NOMO-1 treated with DMSO at 0.1 percent for 48 hours (cell line): Measurements from ENCODE around the gene GRAMD1B.
"Not testable (repeated sequence)": the region's sequence is repeated elsewhere in the genome, so short reads cannot be mapped to it uniquely, and the experiment has no call there.

ENCODE experiments used
- DNase-seq: peaks from one replicate; lab custom pipeline; 2025; ENCODE audit not compliant: unreplicated experiment; lab: John Stamatoyannopoulos, UW

Gene GRAMD1B

GRCh38 chr11:123564221-123564620 is 134.2 kb downstream of the GRAMD1B start:
- peak; percentile 75 for DNase-seq

- no peak for DNase-seq
Observed at GRCh38 chr11:123566852-123567251, 136.8 kb downstream of the GRAMD1B start.

GRCh38 chr11:123567466-123567865 is 137.4 kb downstream of the GRAMD1B start:
- no peak for DNase-seq

- DNase-seq: no peak
Observed at GRCh38 chr11:123568367-123568870, 138.3 kb downstream of the GRAMD1B start.

- DNase-seq: no peak
Observed at GRCh38 chr11:123569393-123569792, 139.3 kb downstream of the GRAMD1B start.

GRCh38 chr11:123570939-123571580 is 141.0 kb downstream of the GRAMD1B start:
- peak; percentile 56 for DNase-seq

GRCh38 chr11:123572791-123573190 is 142.7 kb downstream of the GRAMD1B start:
- DNase-seq: not testable (repeated sequence)

- no peak for DNase-seq
Observed at GRCh38 chr11:123573286-123573685, 143.2 kb downstream of the GRAMD1B start.

- no peak for DNase-seq
Observed at GRCh38 chr11:123575441-123575840, 145.4 kb downstream of the GRAMD1B start.

GRCh38 chr11:123576082-123576481 is 146.0 kb downstream of the GRAMD1B start:
- DNase-seq: no peak

- no peak for DNase-seq
Observed at GRCh38 chr11:123576501-123576900, 146.4 kb downstream of the GRAMD1B start.

- peak; percentile 25 for DNase-seq
Observed at GRCh38 chr11:123577081-123577598, 147.1 kb downstream of the GRAMD1B start.

- DNase-seq: no peak
Observed at GRCh38 chr11:123578778-123579481, 148.9 kb downstream of the GRAMD1B start.

GRCh38 chr11:123579482-123579812 is 149.4 kb downstream of the GRAMD1B start:
- no peak for DNase-seq

- no peak for DNase-seq
Observed at GRCh38 chr11:123580137-123580536, 150.1 kb downstream of the GRAMD1B start.

- no peak for DNase-seq
Observed at GRCh38 chr11:123580557-123581275, 150.6 kb downstream of the GRAMD1B start.

- no peak for DNase-seq
Observed at GRCh38 chr11:123581651-123582399, 151.8 kb downstream of the GRAMD1B start.

GRCh38 chr11:123582992-123583504 is 153.0 kb downstream of the GRAMD1B start:
- no peak for DNase-seq

GRCh38 chr11:123584186-123584585 is 154.1 kb downstream of the GRAMD1B start:
- DNase-seq: no peak

GRCh38 chr11:123584737-123585136 is 154.7 kb downstream of the GRAMD1B start:
- no peak for DNase-seq

GRCh38 chr11:123585206-123585605 is 155.1 kb downstream of the GRAMD1B start:
- no peak for DNase-seq
